GM21737 (cell line): ENCODE measurements around the gene UBAC2.
"Not testable (repeated sequence)": the region's sequence is repeated elsewhere in the genome, so short reads cannot be mapped to it uniquely, and the experiment has no call there.

Experiments
- ATAC-seq: cut with Tn5 transposase; IDR thresholded peaks from one replicate; pipeline ENCODE4 v1.9.1; 2021; ENCODE audit warnings: mild to moderate bottlenecking, moderate library complexity; ENCODE audit not compliant: unreplicated experiment

The UBAC2 gene

DNA sequence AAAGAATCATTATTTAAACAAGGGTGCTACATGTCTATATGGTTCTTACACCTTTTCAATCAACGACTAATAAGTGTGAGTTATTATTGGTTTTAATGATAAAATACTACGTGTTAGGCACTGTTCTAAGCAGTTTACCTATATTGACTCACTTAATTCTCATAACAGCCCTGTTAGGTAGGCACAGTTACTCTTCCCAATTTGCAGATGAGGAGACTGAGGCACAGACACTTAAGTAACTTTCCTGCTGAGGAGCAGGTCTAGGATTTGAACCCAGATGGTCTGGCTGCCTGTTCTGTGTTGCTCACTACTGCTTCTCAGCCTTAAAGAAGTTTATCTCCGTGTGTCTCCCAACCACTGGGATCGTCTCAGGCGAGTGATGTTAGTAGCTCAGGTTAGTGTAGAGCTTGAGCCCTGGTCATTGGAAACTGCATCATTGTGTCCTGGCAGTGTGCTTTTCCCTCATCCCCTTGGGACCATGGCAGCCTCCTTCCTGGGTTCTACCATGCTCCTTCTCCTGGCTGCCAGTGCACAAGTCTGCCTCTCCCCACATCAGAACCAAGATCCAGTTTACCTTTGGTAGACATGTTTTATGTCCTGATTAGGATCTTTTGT lies 10.9 kb downstream of the UBAC2 start:
- no peak for ATAC-seq

- peak; percentile 82 for ATAC-seq
Observed at GRCh38 chr13:99214232-99214631, 13.6 kb downstream of the UBAC2 start.

GRCh38 chr13:99214731-99215130 lies 14.1 kb downstream of the UBAC2 start:
- no peak for ATAC-seq

- ATAC-seq = no peak
Observed at GRCh38 chr13:99215184-99215830, 14.7 kb downstream of the UBAC2 start.

DNA sequence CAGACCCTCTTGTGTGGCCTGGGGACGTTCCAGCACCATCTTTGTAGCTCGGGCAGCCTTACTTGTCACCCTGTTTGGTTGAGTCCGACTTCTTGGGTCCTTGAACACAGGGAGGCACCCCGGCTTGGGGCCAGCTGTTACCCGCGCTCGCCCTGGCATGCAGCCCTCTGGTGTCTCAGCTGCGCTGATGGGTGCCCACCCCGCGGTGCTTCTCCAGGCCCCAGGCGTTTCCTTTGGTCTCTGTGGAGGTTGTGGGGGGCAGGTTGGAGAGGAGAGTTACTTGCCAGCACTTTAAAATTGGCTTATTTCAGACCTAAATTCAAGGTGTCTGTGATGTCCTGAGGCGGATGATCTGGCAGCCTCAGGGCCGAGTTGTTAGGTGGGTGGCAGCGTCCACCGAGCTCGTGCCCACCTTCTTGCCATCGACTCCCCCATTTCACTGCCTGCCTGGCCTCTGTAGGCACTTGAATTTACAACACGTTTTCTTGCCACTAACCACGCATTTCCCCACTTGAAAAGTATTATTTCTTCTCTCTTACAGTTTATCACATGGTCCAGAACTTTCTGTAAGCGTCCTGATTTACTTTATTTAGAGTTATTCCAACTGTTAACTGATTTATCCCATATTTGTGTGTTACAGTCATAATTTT lies 16.9 kb downstream of the UBAC2 start:
- ATAC-seq = no peak

DNA sequence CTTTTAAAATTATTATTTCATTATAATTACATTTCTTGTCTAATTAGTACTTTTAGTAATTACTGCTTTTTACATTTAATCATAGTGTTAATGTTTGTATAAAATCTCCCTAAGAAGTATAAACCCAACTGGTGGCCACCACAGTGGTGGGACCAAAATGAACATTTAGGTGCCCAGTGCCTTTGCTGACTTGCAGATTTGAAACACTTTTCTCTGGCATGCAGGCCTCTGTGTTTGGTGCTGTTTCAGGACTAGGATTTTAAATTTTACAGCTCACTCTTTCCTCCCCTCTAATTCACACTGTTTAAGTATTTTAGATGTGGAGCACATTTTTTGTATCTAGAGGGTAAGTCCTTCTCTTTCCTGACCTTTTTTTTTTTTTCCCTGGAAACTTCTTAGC lies 17.5 kb downstream of the UBAC2 start:
- ATAC-seq = no peak

- ATAC-seq = no peak
Observed at GRCh38 chr13:99218545-99218944, 17.9 kb downstream of the UBAC2 start.

DNA sequence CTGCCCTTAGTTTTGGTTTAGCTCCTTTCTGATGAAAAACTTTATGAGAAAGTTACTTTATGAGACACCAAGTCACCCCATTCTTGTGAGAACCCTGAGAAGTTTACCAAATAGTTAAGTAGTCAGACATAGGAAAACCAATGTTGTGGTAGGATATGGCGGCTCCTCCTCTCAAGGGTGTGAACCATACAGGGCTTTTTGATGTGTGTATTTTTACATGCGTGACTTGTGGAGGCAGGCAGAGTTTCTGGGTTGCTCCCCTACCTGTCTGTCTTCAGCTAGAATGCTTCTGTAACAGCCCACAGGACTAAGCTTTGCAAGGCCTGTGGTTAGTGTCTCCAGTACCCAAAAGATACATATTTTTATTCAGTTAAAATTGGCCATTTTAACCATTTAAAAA lies 18.3 kb downstream of the UBAC2 start:
- no peak for ATAC-seq

- ATAC-seq = peak; percentile 45
Observed at GRCh38 chr13:99220199-99220935, 19.7 kb downstream of the UBAC2 start.

GRCh38 chr13:99221567-99222239 lies 21.0 kb downstream of the UBAC2 start:
- ATAC-seq = no peak

GRCh38 chr13:99223587-99223986 lies 22.9 kb downstream of the UBAC2 start:
- ATAC-seq = no peak

DNA sequence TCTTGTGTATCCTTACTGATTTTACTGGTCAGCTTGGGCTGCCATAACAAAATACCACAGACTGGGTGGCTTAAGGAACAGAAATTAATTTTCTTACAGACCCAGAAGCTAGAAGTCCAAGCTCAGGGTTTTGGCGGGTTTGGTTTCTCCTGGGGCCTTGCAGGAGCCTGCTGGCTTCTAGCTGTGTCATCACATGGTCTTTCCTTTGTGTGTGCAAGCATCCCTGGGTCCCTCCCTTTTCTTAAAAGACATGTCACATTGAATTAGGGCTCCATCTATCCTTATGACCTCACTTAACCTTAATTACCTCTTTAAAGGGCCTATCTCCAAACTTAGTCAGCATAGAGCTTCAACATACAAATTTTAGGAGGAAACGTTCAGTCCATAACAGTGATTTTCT lies 23.4 kb downstream of the UBAC2 start:
- no peak for ATAC-seq

DNA sequence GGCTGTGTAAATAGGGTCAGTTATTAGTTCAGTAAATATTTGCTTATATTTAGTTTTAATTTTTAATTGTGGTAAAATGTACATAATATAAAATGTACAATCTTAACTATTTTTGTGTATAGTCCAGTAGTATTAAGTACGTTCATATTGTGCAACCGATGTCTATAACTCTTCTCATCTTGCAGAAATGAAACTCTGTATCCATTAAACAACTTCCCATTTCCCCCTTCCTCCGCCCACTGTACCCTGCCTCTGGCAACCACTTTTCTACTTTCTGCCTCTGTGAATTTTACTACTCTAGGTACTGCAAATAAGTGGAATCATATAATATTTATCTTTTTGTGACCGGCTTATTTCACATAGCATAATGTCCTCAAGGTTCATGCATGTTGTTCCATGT lies 24.4 kb downstream of the UBAC2 start:
- no peak for ATAC-seq

DNA sequence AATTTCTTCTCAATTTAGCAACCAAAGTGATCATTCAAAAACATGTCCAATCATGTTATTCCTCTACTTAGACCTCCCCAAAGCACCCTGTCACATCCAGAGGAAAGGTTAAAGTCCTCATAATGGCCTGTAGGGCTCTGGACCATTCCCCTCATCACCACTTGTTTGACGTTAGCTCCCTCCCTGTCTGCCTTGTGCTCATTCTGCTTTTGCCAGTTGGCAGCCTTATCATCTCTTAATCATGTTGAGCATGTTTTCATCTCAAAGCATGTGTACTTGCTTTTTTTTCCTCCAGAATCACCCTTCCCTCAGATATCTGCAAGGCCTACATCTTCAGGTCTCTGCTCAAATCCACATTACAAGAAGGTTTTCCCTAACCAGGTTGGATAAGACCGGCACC lies 25.9 kb downstream of the UBAC2 start:
- ATAC-seq = no peak

DNA sequence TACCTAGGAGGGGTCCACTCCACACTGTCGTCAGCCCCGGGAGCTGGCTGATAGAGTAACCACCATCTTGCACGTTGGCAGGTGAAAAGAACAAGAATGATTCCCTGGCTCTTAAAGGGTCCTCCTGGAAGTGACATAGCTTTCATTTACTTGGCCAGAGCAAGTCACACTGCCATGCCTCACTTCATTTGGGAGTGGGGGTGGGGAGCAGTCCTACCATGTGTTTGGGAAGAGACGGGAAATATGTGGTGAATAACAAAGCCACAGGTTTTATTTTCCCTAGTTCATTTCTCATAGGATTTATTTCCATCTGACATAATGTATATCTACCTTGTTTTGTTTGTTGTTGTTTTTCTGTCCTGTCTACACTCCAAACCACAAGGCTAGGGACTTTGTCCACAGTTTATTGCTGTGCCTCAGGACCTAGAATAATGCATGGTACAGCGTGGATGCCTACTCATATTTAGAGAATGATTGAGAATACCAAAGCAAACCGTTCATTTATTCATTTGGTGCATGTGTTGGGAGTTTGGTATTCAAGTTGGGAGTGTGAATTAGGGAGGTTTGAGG lies 26.8 kb downstream of the UBAC2 start:
- no peak for ATAC-seq

GRCh38 chr13:99227909-99228688 lies 27.4 kb downstream of the UBAC2 start:
- no peak for ATAC-seq

GRCh38 chr13:99228737-99229691 lies 28.4 kb downstream of the UBAC2 start:
- peak; percentile 84 for ATAC-seq

DNA sequence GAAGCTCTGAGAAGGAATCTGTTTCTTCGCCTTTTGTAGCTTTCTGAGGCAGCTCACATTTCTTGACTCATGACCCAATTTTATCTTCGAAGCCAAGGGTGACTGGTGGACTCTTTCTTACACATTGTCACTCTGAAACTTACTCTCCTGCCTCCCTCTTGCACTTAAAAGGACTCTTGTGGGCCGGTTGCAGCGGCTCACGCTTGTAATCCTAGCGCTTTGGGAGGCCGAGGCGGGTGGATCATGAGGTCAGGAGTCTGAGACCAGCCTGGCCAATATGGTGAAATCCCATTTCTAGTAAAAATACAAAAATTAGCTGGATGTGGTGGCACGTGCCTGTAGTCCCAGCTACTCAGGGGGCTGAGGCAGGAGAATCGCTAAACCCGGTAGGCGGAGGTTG lies 29.9 kb downstream of the UBAC2 start:
- ATAC-seq = not testable (repeated sequence)

GRCh38 chr13:99230991-99231390 lies 30.3 kb downstream of the UBAC2 start:
- no peak for ATAC-seq
